Measurements from ENCODE around the gene KCNH4. TPM values are rescaled to one million over a fixed set of nuclear protein-coding genes. Genes with fewer than 3 reads are reported as not detected.

KCNH4 gene
- total and polyA plus RNA-seq, 2 of the 13 experiments (the other 11 are each of a cell fraction or from before 2014, with no cell fraction given): 0.01 to 0.09 TPM

DNA sequence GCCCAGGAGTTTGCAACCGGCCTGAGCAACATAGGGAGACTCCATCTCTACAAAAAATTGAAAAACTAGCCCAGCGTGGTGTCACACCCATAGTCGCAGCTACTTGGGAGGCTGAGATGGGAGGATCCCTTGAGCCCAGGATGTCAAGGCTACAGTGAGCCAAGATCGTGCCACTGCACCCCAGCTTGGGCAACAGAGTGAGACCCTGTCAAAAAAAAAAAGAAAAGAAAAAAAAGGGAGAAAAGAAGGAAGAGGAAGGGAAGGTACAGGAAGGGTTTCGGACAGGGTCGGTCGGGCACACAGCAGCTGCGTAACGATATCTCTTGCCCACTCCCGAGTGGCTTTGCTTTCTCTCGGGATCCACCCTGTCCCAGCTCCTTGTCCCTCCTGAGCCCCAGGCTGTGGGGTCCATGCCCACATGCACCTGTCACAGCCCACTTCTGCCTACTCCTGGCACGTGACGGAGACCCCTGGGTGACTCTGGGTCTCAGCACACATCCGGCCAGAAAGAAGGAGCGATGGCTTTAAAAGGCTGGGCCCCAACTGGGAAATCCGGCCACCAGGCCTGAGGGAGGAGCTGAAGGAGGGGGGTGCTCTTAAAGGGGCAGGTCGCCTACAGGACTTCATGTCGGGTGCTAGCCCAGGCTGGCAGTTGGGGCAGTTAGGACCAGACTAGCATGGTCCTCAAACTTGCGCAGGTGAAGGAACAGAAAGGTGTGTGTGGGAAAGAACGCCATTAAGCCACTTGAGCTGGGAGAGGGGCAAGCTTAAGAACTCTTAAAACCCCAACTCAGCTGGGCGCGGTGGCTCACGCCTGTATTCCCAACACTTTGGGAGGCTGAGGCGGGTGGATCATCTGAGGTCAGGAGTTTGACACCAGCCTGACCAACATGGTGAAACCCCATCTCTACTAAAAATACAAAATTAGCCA is 13.3 kb upstream of the KCNH4 start, which contains the start of gene GHDC (continued):
- no peak for TF ChIP-seq NFATC3 (CRISPR knock-in tag; IDR thresholded peaks at IDR 0.05)
- peak; percentile 62 for TF ChIP-seq GABPA (IDR thresholded peaks at IDR 0.05; ENCODE audit: low read depth, low read length)
- TF ChIP-seq GABPA (CRISPR knock-in tag; IDR thresholded peaks at IDR 0.05; ENCODE audit: low read depth): peak; percentile 92
- no peak for TF ChIP-seq ZNF10 (CRISPR knock-in tag; IDR thresholded peaks at IDR 0.05; ENCODE audit: borderline replicate concordance, low read depth)
- TF ChIP-seq ZNF7 (CRISPR knock-in tag; IDR thresholded peaks at IDR 0.05): no peak
- TF ChIP-seq, protein P1, sequence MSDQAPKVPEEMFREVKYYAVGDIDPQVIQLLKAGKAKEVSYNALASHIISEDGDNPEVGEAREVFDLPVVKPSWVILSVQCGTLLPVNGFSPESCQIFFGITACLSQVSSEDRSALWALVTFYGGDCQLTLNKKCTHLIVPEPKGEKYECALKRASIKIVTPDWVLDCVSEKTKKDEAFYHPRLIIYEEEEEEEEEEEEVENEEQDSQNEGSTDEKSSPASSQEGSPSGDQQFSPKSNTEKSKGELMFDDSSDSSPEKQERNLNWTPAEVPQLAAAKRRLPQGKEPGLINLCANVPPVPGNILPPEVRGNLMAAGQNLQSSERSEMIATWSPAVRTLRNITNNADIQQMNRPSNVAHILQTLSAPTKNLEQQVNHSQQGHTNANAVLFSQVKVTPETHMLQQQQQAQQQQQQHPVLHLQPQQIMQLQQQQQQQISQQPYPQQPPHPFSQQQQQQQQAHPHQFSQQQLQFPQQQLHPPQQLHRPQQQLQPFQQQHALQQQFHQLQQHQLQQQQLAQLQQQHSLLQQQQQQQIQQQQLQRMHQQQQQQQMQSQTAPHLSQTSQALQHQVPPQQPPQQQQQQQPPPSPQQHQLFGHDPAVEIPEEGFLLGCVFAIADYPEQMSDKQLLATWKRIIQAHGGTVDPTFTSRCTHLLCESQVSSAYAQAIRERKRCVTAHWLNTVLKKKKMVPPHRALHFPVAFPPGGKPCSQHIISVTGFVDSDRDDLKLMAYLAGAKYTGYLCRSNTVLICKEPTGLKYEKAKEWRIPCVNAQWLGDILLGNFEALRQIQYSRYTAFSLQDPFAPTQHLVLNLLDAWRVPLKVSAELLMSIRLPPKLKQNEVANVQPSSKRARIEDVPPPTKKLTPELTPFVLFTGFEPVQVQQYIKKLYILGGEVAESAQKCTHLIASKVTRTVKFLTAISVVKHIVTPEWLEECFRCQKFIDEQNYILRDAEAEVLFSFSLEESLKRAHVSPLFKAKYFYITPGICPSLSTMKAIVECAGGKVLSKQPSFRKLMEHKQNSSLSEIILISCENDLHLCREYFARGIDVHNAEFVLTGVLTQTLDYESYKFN (CRISPR knock-in tag; conservative IDR thresholded peaks at IDR 0.05): peak; percentile 51
- peak; percentile 35; the same call in 1 of the 2 replicates for TF ChIP-seq ZNF652 (CRISPR knock-in tag; IDR thresholded peaks at IDR 0.05; ENCODE audit: borderline replicate concordance, low read depth)
- TF ChIP-seq, protein P2, sequence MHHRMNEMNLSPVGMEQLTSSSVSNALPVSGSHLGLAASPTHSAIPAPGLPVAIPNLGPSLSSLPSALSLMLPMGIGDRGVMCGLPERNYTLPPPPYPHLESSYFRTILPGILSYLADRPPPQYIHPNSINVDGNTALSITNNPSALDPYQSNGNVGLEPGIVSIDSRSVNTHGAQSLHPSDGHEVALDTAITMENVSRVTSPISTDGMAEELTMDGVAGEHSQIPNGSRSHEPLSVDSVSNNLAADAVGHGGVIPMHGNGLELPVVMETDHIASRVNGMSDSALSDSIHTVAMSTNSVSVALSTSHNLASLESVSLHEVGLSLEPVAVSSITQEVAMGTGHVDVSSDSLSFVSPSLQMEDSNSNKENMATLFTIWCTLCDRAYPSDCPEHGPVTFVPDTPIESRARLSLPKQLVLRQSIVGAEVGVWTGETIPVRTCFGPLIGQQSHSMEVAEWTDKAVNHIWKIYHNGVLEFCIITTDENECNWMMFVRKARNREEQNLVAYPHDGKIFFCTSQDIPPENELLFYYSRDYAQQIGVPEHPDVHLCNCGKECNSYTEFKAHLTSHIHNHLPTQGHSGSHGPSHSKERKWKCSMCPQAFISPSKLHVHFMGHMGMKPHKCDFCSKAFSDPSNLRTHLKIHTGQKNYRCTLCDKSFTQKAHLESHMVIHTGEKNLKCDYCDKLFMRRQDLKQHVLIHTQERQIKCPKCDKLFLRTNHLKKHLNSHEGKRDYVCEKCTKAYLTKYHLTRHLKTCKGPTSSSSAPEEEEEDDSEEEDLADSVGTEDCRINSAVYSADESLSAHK (CRISPR knock-in tag; IDR thresholded peaks at IDR 0.05; ENCODE audit: borderline replicate concordance): no peak
- peak; percentile 89 for TF ChIP-seq ZNF333 (CRISPR knock-in tag; IDR thresholded peaks at IDR 0.05; ENCODE audit: borderline replicate concordance)
- TF ChIP-seq ATF7-NPFF (CRISPR knock-in tag; IDR thresholded peaks at IDR 0.05; ENCODE audit: low read depth): 0 out of 2 replicates have a peak, but pooled peaks have one; percentile 30
- TF ChIP-seq KLF12 (CRISPR knock-in tag; IDR thresholded peaks at IDR 0.05; ENCODE audit: borderline replicate concordance): peak; percentile 49; the same call in 1 of the 2 replicates
- TF ChIP-seq ZIK1 (CRISPR knock-in tag; IDR thresholded peaks at IDR 0.05; ENCODE audit: borderline replicate concordance, low read depth): peak; percentile 36; the same call in 1 of the 2 replicates
- TF ChIP-seq KMT2A (CRISPR knock-in tag; IDR thresholded peaks at IDR 0.05): peak; percentile 40; the same call in 1 of the 2 replicates
- TF ChIP-seq SRSF1 (optimal IDR thresholded peaks at IDR 0.05; ENCODE audit: low read depth, low read length): peak; percentile 79
- 0 out of 2 replicates have a peak, but pooled peaks have one; percentile 38 for TF ChIP-seq ZFYVE20 (CRISPR knock-in tag; IDR thresholded peaks at IDR 0.05; ENCODE audit: borderline replicate concordance, low read depth)
- peak; percentile 79; the same call in 1 of the 2 replicates for TF ChIP-seq ZNF138 (CRISPR knock-in tag; IDR thresholded peaks at IDR 0.05; ENCODE audit: low read depth)
- TF ChIP-seq, protein P3, sequence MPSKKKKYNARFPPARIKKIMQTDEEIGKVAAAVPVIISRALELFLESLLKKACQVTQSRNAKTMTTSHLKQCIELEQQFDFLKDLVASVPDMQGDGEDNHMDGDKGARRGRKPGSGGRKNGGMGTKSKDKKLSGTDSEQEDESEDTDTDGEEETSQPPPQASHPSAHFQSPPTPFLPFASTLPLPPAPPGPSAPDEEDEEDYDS (CRISPR knock-in tag; IDR thresholded peaks at IDR 0.05): peak; percentile 94
- TF ChIP-seq CBX1 (IDR thresholded peaks at IDR 0.05; ENCODE audit: low read depth): peak; percentile 11
- no peak for TF ChIP-seq IKZF4 (CRISPR knock-in tag; IDR thresholded peaks at IDR 0.05; ENCODE audit: borderline replicate concordance, low read depth, not compliant biosample characterization)
- peak; percentile 85; the same call in 1 of the 2 replicates for TF ChIP-seq SALL2 (CRISPR knock-in tag; IDR thresholded peaks at IDR 0.05)
- no peak for TF ChIP-seq MTF2 (CRISPR knock-in tag; IDR thresholded peaks at IDR 0.05; ENCODE audit: borderline replicate concordance)
- TF ChIP-seq U2AF1 (optimal IDR thresholded peaks at IDR 0.05; ENCODE audit: low read depth, low read length): peak; percentile 97
- 0 out of 2 replicates have a peak, but pooled peaks have one; percentile 22 for TF ChIP-seq SNAI1 (CRISPR knock-in tag; IDR thresholded peaks at IDR 0.05; ENCODE audit: borderline replicate concordance)

All from HepG2 (cell line).